SK-N-SH treated with all-trans-retinoic acid at 6 μM for 48 hours (cell line): ENCODE results near the gene ASAP2.

Experiments
- PATZ1 ChIP-seq: fragments of 250-450 bp; sonication (Bioruptor Pico); IDR thresholded peaks from 2 replicates; pipeline ENCODE4 v1.8.0; 2020; ENCODE audit warnings: mild to moderate bottlenecking, moderate library complexity, borderline replicate concordance
- PPARA ChIP-seq: fragments of 250-450 bp; sonication (Bioruptor Pico); IDR thresholded peaks from 2 replicates; pipeline ENCODE4 v1.5.0; 2020; ENCODE audit warnings: mild to moderate bottlenecking, borderline replicate concordance
- TCF4 ChIP-seq: fragments of 250-450 bp; sonication (Bioruptor Pico); IDR thresholded peaks from 2 replicates; pipeline ENCODE4 v1.8.0; 2021; ENCODE audit warnings: mild to moderate bottlenecking, moderate library complexity, borderline replicate concordance
- TOX ChIP-seq: fragments of 250-450 bp; sonication (Bioruptor Pico); IDR thresholded peaks from 2 replicates; pipeline ENCODE4 v1.8.0; 2021; ENCODE audit warnings: mild to moderate bottlenecking, moderate library complexity, borderline replicate concordance
- ZC3H10 ChIP-seq: fragments of 250-450 bp; sonication (Bioruptor Pico); IDR thresholded peaks from 2 replicates; pipeline ENCODE4 v1.5.1; 2021; ENCODE audit warnings: mild to moderate bottlenecking, moderate library complexity
- ZFP3 ChIP-seq: fragments of 250-450 bp; sonication (Bioruptor Pico); IDR thresholded peaks from 2 replicates; pipeline ENCODE4 v1.5.0; 2020; ENCODE audit warnings: mild to moderate bottlenecking, moderate library complexity
- ZFP30 ChIP-seq: fragments of 450-650 bp; formaldehyde crosslinking; IDR thresholded peaks from 2 replicates; pipeline ENCODE4 v1.5.0; 2022; ENCODE audit warnings: mild to moderate bottlenecking, moderate library complexity
- ZNF8 ChIP-seq: fragments of 450-650 bp; formaldehyde crosslinking; IDR thresholded peaks from 2 replicates; pipeline ENCODE4 v1.5.0; 2020; ENCODE audit warnings: mild to moderate bottlenecking, moderate library complexity
- TF ChIP-seq, protein P1 (sequence below): fragments of 250-450 bp; sonication (Bioruptor Pico); IDR thresholded peaks from 2 replicates; pipeline ENCODE4 v1.5.1; 2021; ENCODE audit warnings: mild to moderate bottlenecking, moderate library complexity
- TF ChIP-seq, protein P2 (sequence below): fragments of 250-450 bp; sonication (Bioruptor Pico); IDR thresholded peaks from 2 replicates; pipeline ENCODE4 v1.5.0; 2020; ENCODE audit warnings: mild to moderate bottlenecking, moderate library complexity
- TF ChIP-seq, protein P3 (sequence below): fragments of 250-450 bp; sonication (Bioruptor Pico); IDR thresholded peaks from 2 replicates; pipeline ENCODE4 v1.5.1; 2020; ENCODE audit warnings: low read depth, mild to moderate bottlenecking, moderate library complexity

GRCh38 chr2:9416267-9416961, 209.8 kb downstream of the ASAP2 start:
- TF ChIP-seq PPARA (CRISPR knock-in tag), result no peak
- TF ChIP-seq, protein P1, sequence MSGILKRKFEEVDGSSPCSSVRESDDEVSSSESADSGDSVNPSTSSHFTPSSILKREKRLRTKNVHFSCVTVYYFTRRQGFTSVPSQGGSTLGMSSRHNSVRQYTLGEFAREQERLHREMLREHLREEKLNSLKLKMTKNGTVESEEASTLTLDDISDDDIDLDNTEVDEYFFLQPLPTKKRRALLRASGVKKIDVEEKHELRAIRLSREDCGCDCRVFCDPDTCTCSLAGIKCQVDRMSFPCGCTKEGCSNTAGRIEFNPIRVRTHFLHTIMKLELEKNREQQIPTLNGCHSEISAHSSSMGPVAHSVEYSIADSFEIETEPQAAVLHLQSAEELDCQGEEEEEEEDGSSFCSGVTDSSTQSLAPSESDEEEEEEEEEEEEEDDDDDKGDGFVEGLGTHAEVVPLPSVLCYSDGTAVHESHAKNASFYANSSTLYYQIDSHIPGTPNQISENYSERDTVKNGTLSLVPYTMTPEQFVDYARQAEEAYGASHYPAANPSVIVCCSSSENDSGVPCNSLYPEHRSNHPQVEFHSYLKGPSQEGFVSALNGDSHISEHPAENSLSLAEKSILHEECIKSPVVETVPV (CRISPR knock-in tag), result no peak
- no peak for TF ChIP-seq PATZ1 (CRISPR knock-in tag)
- no peak for TF ChIP-seq ZFP3 (CRISPR knock-in tag)
- TF ChIP-seq TOX (CRISPR knock-in tag), result no peak
- TF ChIP-seq, protein P2, sequence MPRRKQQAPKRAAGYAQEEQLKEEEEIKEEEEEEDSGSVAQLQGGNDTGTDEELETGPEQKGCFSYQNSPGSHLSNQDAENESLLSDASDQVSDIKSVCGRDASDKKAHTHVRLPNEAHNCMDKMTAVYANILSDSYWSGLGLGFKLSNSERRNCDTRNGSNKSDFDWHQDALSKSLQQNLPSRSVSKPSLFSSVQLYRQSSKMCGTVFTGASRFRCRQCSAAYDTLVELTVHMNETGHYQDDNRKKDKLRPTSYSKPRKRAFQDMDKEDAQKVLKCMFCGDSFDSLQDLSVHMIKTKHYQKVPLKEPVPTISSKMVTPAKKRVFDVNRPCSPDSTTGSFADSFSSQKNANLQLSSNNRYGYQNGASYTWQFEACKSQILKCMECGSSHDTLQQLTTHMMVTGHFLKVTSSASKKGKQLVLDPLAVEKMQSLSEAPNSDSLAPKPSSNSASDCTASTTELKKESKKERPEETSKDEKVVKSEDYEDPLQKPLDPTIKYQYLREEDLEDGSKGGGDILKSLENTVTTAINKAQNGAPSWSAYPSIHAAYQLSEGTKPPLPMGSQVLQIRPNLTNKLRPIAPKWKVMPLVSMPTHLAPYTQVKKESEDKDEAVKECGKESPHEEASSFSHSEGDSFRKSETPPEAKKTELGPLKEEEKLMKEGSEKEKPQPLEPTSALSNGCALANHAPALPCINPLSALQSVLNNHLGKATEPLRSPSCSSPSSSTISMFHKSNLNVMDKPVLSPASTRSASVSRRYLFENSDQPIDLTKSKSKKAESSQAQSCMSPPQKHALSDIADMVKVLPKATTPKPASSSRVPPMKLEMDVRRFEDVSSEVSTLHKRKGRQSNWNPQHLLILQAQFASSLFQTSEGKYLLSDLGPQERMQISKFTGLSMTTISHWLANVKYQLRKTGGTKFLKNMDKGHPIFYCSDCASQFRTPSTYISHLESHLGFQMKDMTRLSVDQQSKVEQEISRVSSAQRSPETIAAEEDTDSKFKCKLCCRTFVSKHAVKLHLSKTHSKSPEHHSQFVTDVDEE, result no peak
- TF ChIP-seq ZFP30, result no peak
- TF ChIP-seq TCF4 (CRISPR knock-in tag), result no peak
- TF ChIP-seq ZNF8 (CRISPR knock-in tag), result no peak
- TF ChIP-seq, protein P3, sequence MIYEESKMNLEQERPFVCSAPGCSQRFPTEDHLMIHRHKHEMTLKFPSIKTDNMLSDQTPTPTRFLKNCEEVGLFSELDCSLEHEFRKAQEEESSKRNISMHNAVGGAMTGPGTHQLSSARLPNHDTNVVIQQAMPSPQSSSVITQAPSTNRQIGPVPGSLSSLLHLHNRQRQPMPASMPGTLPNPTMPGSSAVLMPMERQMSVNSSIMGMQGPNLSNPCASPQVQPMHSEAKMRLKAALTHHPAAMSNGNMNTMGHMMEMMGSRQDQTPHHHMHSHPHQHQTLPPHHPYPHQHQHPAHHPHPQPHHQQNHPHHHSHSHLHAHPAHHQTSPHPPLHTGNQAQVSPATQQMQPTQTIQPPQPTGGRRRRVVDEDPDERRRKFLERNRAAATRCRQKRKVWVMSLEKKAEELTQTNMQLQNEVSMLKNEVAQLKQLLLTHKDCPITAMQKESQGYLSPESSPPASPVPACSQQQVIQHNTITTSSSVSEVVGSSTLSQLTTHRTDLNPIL (CRISPR knock-in tag), result no peak
- TF ChIP-seq ZC3H10 (CRISPR knock-in tag), result no peak
